ENCODE measurements around the gene TRAPPC8. TPM values are rescaled to one million over a fixed set of nuclear protein-coding genes. Genes with fewer than 3 reads are reported as not detected.
"Not testable (repeated sequence)": the region's sequence is repeated elsewhere in the genome, so short reads cannot be mapped to it uniquely, and the experiment has no call there.

The TRAPPC8 gene
- total RNA-seq, 2 experiments from 2014 or later, result 22.8 to 23.4 TPM

GRCh38 chr18:31920277-31920676 lies 22.7 kb downstream of the TRAPPC8 start:
- CTCF ChIA-PET (ENCODE audit: unreplicated experiment), result no interaction called here

GRCh38 chr18:31919366-31919765 lies 23.6 kb downstream of the TRAPPC8 start:
- POLR2A ChIA-PET; H2AFZ ChIP-seq (ENCODE audit: low read length); H4K20me1 ChIP-seq (ENCODE audit: insufficient read depth, low read length); H3K79me2 ChIP-seq (ENCODE audit: insufficient read depth, low read depth, low read length); H3K4me1 ChIP-seq (ENCODE audit: insufficient read depth, low read length, poor library complexity, severe bottlenecking); DNase-seq (ENCODE audit: low spot score); H3K27ac ChIP-seq (ENCODE audit: low read depth, low read length, poor library complexity, severe bottlenecking); CTCF ChIA-PET (ENCODE audit: unreplicated experiment); H3K9me2 ChIP-seq (ENCODE audit: insufficient read depth, low read length); H3K9me3 ChIP-seq (ENCODE audit: low read length); intact Hi-C loops (cut with micrococcal nuclease; ENCODE audit: unreplicated experiment); BruUV-seq (replicated peaks); H3K4me3 ChIP-seq (ENCODE audit: low read depth, low read length, poor library complexity, severe bottlenecking); H3K4me2 ChIP-seq (ENCODE audit: low read length): not testable (repeated sequence)
- H3K36me3 ChIP-seq (ENCODE audit: insufficient read depth, low read length), result peaks cover 20% of the 10 kb centered on the region

More at GRCh38 chr18:31920277-31920676, 22.7 kb downstream of the TRAPPC8 start:
- Histone ChIP-seq H3K79me2 (ENCODE audit: insufficient read depth, low read depth, low read length) (peaks cover 7% of the 10 kb centered on the region; the same call in 1 of the 2 replicates), H3K4me1 (ENCODE audit: insufficient read depth, low read length, poor library complexity, severe bottlenecking) (no peaks in the 10 kb centered on the region), H3K9me3 (ENCODE audit: low read length) (no peaks in the 10 kb centered on the region), H4K20me1 (ENCODE audit: insufficient read depth, low read length) (no peaks in the 10 kb centered on the region), H3K4me2 (ENCODE audit: low read length) (no peak overlapping the region), H3K4me3 (ENCODE audit: low read depth, low read length, poor library complexity, severe bottlenecking) (no peak overlapping the region), H2AFZ (ENCODE audit: low read length) (no peak overlapping the region), H3K9me2 (ENCODE audit: insufficient read depth, low read length) (no peaks in the 10 kb centered on the region), H3K36me3 (ENCODE audit: insufficient read depth, low read length) (peaks cover 20% of the 10 kb centered on the region), H3K27ac (ENCODE audit: low read depth, low read length, poor library complexity, severe bottlenecking) (no peak overlapping the region)
- BruUV-seq (replicated peaks), result no TSS peak
- no peak for DNase-seq (ENCODE audit: low spot score)
- no peak for TF ChIP-seq EZH2phosphoT487 (IDR thresholded peaks at IDR 0.05; ENCODE audit: borderline replicate concordance, low read depth, low read length)
- TF ChIP-seq CTCF (conservative IDR thresholded peaks at IDR 0.05; ENCODE audit: low read length), result no peak
- intact Hi-C loops (cut with micrococcal nuclease; ENCODE audit: unreplicated experiment), result no loop called here
- POLR2A ChIA-PET, result interaction anchor here (0.5 to 0.6 kb wide), 4 partner anchors 21 to 438 kb away, joined by 3 to 5 read pairs (median 4); no protein-coding TSS in a partner anchor

- no peak overlapping the region for H3K27ac ChIP-seq (ENCODE audit: low read depth, low read length, poor library complexity, severe bottlenecking)
- no peaks in the 10 kb centered on the region for H3K4me1 ChIP-seq (ENCODE audit: insufficient read depth, low read length, poor library complexity, severe bottlenecking)
- H2AFZ ChIP-seq (ENCODE audit: low read length), result no peak overlapping the region
- H3K4me3 ChIP-seq (ENCODE audit: low read depth, low read length, poor library complexity, severe bottlenecking), result no peak overlapping the region
- H3K36me3 ChIP-seq (ENCODE audit: insufficient read depth, low read length), result peaks cover 23% of the 10 kb centered on the region
- POLR2A ChIA-PET, result no interaction called here
- TF ChIP-seq CTCF (conservative IDR thresholded peaks at IDR 0.05; ENCODE audit: low read length), result no peak
- TF ChIP-seq EZH2phosphoT487 (IDR thresholded peaks at IDR 0.05; ENCODE audit: borderline replicate concordance, low read depth, low read length), result no peak
- no peak for DNase-seq (ENCODE audit: low spot score)
- intact Hi-C loops (cut with micrococcal nuclease; ENCODE audit: unreplicated experiment), result no loop called here
- H3K4me2 ChIP-seq (ENCODE audit: low read length), result no peak overlapping the region
- H3K79me2 ChIP-seq (ENCODE audit: insufficient read depth, low read depth, low read length), result peaks cover 3% of the 10 kb centered on the region; the same call in 1 of the 2 replicates
- no TSS peak for BruUV-seq (replicated peaks)
- CTCF ChIA-PET (ENCODE audit: unreplicated experiment), result no interaction called here
- H4K20me1 ChIP-seq (ENCODE audit: insufficient read depth, low read length), result no peaks in the 10 kb centered on the region
- H3K9me2 ChIP-seq (ENCODE audit: insufficient read depth, low read length), result no peaks in the 10 kb centered on the region
- no peaks in the 10 kb centered on the region for H3K9me3 ChIP-seq (ENCODE audit: low read length)
Observed at GRCh38 chr18:31918733-31919132, 24.2 kb downstream of the TRAPPC8 start.
